Activated T-helper 1 cell treated with anti-CD3 and anti-CD28 coated beads, Interleukin-2, amount 50 U/mL, for 16 hours (primary cell): ENCODE results near the gene FAM107B.
"Not testable (repeated sequence)": the region's sequence is repeated elsewhere in the genome, so short reads cannot be mapped to it uniquely, and the experiment has no call there.

Experiments used
- DNase-seq, 2 donors: peaks; one replicate each; pipeline ENCODE4 v3.0.0-alpha.2; 2020; ENCODE audit warnings: low read depth in 1 of 2, low spot score in 1 of 2

The FAM107B gene

GRCh38 chr10:14737808-14738545 lies 36.7 kb downstream of the FAM107B start:
- DNase-seq, result no peak

- no peak for DNase-seq
Observed at GRCh38 chr10:14736600-14737081, 38.1 kb downstream of the FAM107B start.

- DNase-seq, result no peak
Observed at GRCh38 chr10:14736043-14736442, 38.7 kb downstream of the FAM107B start.

GRCh38 chr10:14731875-14732512 lies 42.7 kb downstream of the FAM107B start:
- DNase-seq, result no peak

GRCh38 chr10:14728346-14728745 lies 46.4 kb downstream of the FAM107B start:
- no peak for DNase-seq

GRCh38 chr10:14727924-14728323 lies 46.8 kb downstream of the FAM107B start:
- DNase-seq, result no peak

GRCh38 chr10:14727465-14727864 lies 47.2 kb downstream of the FAM107B start:
- no peak for DNase-seq

- no peak for DNase-seq
Observed at GRCh38 chr10:14724931-14725330, 49.8 kb downstream of the FAM107B start.

- no peak for DNase-seq
Observed at GRCh38 chr10:14723052-14723689, 51.5 kb downstream of the FAM107B start.

- no peak for DNase-seq
Observed at GRCh38 chr10:14717552-14717951, 57.1 kb downstream of the FAM107B start.

GRCh38 chr10:14712991-14713424 lies 61.7 kb downstream of the FAM107B start:
- DNase-seq, result no peak

GRCh38 chr10:14709344-14709743 lies 65.4 kb downstream of the FAM107B start:
- DNase-seq, result not testable (repeated sequence)

- no peak for DNase-seq
Observed at GRCh38 chr10:14707481-14707880, 67.2 kb downstream of the FAM107B start.

- DNase-seq, result no peak
Observed at GRCh38 chr10:14705548-14706230, 69.0 kb downstream of the FAM107B start.

GRCh38 chr10:14703631-14704001 lies 71.1 kb downstream of the FAM107B start:
- DNase-seq, result no peak

GRCh38 chr10:14701466-14701865 lies 73.2 kb downstream of the FAM107B start:
- no peak for DNase-seq

- no peak for DNase-seq
Observed at GRCh38 chr10:14700546-14700945, 74.2 kb downstream of the FAM107B start.

- no peak for DNase-seq
Observed at GRCh38 chr10:14699482-14699881, 75.2 kb downstream of the FAM107B start.

- no peak for DNase-seq
Observed at GRCh38 chr10:14698829-14699170, 75.9 kb downstream of the FAM107B start.

GRCh38 chr10:14698111-14698828 lies 76.4 kb downstream of the FAM107B start:
- DNase-seq, result no peak

GRCh38 chr10:14697281-14697680 lies 77.4 kb downstream of the FAM107B start:
- DNase-seq, result no peak
